GM18508 (cell line): ENCODE data around the gene FAM117A.
"Not testable (repeated sequence)": the region's sequence is repeated elsewhere in the genome, so short reads cannot be mapped to it uniquely, and the experiment has no call there.

Experiments used
- ATAC-seq: cut with Tn5 transposase; IDR thresholded peaks from one replicate; pipeline ENCODE4 v1.9.1; 2021; ENCODE audit warnings: moderate number of reproducible peaks; ENCODE audit not compliant: insufficient read depth, unreplicated experiment

The FAM117A gene

GRCh38 chr17:49764559-49765180, 739 bp upstream of the FAM117A start:
- no peak for ATAC-seq

- ATAC-seq, result no peak
Measured at GRCh38 chr17:49762151-49762941, 1.6 kb downstream of the FAM117A start.

- no peak for ATAC-seq
Measured at GRCh38 chr17:49760932-49761558, 2.9 kb downstream of the FAM117A start.

DNA sequence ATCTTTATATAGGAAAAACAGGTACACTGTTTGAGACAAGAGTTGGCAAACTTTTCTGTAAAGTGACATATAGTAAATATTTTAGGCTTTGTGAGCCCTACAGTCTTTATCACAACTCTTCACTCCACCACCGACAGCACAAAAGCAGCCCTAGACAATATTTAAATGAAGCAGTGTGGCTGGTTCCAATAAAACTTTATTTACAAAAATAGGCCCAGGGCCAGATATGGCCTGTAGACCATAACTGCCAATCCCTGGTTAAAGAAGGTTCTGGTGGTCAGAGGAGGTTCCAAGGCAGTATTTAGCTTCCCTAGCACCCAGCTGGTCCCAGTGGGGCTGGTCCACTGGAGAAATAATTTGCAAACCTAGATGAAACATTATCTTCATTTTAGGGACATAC, 3.6 kb downstream of the FAM117A start:
- ATAC-seq, result no peak

- ATAC-seq, result no peak
Measured at GRCh38 chr17:49759203-49759602, 4.7 kb downstream of the FAM117A start.

DNA sequence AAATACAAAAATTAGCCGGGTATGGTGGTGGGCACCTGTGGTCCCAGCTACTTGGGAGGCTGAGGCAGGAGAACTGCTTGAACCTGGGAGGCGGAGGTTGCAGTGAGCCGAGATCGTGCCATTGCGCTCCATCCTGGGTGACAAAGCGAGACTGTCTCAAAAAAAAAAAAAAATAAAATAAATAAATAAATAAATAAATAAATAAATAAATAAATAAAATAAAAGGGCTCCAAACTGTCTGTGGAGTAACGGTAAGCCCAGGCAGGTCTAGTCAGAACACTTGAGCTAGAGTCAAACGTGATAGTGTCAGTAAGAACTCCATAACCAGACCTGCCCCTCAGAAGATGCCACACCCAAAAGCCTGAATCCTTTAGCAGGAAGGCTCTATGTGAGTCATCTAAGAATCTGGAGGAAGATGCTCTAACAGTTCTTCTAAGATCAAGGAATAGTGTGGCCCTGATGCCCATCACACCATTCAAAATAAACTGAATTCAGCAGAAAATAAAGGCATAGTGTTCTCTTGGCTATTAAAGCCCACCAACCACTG, 5.4 kb downstream of the FAM117A start:
- ATAC-seq, result not testable (repeated sequence)

- no peak for ATAC-seq
Measured at GRCh38 chr17:49757151-49757777, 6.7 kb downstream of the FAM117A start.

DNA sequence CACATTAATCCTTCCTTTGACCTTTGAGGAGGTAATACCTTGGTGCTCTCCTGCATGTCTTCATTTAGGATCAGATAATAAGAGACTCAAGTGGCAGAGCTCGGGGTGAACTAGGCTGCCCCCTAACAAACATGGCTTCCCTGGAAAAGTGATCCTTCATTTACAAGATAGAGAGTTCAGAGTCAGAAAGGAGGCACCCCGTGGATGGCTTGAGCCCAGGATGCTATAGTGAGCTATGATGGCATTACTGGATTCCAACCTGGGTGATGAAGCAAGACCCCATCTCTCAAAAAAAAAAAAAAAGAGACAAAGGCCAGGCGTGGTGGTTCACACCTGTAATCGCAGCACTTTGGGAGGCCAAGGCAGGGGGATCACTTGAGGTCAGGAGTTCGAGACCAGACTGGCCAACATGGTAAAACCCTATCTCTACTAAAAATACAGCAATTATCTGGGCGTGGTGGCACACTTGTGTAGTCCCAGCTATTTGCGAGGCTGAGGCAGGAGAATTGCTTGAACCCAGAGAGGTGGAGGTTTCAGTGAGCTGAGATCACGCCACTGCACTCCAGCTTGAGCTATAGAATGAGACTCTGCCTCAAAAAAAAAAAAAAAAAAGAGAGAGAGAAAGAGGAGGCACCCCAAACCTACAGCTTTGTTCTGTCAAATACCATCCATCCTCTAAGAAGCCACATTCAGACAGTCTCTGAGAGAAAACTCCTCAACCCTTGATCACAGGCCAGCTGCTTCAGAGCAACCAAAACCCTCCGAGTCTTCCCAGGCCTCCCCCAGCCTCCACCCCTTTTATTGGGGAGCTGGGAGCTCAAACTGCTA, 7.4 kb downstream of the FAM117A start:
- no peak for ATAC-seq

DNA sequence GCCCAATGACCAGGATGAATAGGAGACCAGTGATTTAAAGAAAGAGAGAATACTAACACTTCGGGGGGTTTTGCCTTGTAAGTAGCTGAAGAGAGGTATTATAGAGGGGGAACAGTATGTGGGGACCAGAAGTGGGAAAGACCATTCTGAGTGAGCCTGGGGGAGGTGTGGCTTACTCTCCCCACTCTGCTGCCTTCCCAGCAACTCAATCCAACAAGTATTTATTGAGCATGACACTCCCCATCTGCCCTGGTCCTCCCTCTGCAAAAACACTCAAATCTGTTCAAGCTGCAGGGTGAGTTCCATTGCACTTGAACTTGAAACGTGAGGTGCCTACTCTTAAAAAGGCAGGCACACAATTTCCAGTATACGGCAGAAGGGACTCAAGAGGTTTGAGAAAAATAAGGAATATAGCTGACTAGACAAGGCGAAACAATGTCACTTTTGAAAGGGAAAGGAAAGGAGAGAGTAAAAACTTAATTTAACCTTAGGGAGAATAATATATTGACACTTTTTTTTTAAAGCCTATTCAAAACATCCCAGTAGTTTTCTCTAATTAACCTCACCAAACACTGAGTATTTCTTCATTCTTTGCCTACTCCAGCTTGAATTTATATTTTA, 8.2 kb downstream of the FAM117A start:
- ATAC-seq, result no peak

- no peak for ATAC-seq
Measured at GRCh38 chr17:49753959-49754391, 10.0 kb downstream of the FAM117A start.

DNA sequence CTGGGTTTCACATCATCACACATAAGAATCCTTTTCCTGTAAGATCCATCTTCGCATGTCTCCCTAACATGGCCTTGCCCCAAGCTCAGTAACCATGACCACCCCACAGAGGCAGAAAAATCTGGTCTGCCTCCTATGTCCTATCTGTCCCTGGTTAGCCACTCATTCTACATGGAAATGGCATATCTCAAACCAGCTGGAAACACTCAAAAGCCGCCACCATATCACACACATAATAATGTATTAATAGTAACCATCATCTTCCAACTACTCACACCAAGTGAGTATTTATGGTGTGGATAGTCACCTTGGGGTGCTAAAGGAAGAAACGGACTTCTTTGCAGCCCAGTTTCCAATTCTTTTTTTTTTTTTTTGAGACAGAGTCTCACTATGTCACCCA, 11.4 kb downstream of the FAM117A start:
- no peak for ATAC-seq

DNA sequence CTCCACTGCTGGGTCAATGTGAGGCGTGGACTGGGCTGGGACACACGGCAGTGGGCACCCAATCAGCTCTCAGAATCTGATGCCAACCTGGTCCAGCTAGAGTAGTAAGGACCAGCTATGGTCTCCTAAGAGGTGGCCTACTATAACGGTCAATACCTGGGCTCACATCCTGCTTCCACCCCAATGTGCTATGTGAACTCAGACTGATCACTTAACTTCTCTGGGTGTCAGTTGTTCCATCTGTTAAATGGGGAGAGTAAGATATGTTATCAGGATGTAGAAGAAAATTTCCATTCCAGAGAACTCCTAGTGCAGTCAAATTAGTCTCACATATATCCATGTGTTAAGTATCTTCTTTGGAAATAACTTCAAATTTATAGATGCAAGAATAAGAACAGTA, 14.2 kb downstream of the FAM117A start:
- ATAC-seq, result no peak

DNA sequence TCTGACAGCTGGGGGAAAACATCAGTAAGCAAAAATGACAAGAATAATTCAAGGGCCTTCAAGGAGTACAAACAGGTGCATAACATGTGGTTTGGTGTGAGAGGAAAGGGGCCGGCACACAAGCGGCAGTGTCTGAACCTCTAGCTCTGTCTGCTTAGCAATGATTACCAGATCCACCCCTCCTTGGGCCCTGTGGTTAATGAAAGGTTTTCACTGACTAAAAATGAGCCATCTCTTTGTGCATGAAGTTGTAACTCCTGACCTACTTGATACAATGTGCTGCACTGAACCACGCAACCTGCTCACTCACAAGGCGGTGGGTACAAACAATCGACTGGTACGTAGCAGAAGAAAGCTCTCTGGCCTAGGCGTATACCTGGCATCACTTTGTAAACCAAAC, 15.1 kb downstream of the FAM117A start:
- peak; percentile 66 for ATAC-seq

DNA sequence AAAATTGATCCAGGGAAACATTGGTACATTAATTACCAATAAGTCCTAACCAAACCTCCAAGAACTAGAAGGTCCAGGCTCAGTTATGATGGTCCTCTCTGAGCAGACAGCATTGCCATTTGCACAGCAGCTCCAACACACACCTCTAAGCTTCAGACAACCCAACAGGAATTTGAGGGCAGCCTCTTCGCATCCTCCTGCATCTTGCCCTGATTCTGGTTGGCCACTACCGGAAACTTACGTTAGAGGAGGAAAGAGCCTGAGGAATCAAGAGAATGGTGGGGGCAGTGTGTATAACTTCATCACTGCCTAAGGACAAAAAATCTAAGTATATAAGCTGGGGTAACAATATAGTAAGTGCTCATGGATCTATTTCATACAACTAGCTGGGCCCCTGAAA, 15.7 kb downstream of the FAM117A start:
- no peak for ATAC-seq

- no peak for ATAC-seq
Measured at GRCh38 chr17:49747632-49748031, 16.3 kb downstream of the FAM117A start.

DNA sequence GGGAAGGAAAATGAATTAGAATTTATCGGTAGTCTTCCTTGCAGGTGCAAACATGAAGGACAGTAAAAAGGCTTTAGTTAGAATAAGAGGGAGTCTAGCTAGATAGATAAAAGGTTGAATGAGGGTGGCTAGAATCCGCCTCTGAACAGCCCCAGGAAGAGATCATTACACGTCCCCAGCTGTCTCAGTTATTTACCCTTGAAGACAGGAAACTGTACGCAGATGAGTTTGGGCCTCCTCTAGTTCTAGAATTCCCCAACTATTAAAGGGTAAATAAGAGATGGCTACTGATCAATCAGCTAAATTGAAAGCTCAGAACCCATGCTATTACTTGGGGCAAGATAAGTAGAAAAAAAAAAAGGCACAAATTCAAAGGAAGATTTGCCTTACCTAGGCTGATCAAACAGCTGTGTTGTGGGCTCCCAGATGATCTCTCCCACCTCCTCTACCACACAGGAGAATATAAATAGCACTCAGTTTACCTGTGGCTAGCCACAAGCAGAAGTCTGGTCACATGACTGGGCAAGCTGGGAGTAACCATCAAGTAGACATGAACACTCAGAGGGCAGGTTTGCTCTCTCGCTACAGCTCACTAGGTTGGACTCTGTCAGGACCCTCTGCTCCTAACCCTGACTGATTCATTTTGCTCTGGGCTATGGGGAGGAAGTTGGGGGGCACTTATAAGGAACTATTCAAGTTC, 17.0 kb downstream of the FAM117A start:
- no peak for ATAC-seq

DNA sequence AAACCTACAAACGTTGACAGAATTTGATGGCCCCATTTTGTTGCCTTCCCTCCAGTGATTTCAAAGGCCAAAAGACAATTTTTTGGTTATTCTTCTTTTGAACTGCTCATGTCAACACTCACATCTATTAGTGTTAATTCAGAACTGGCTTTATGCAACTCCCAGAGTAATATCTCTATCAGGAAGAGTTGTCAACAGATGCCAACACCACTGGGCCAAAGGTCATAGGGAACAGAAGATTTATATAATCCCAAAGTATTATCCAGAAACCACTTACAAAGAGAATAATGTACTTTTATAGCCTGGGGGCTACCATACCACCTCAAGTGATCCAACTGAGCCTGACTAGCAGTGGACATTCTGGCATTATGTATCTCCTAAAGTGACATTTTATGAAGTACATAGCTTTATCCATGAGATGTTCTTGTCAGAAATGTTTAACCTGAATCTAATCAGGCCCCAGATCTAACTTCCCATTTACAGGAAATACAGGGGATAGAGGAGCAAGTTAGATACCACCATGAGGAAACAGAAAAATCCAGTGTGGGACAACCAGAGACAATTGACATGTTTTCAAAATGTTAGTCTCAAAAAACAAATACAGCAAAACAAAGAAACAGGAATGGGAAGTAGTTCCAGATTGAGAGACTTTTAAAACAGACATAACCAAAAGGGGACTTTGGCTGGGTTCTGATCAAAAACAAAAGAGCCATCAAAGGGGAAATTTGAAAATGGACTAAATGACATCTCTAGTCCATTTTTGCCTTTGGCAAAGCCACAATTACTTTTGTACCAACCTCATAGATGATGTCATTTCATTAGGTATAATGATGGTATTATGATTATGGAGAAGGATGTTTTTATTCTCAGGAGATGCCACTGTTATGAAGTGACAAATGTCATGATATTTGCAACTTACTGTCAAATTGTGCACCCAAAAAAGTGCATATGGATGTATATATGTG, 18.5 kb downstream of the FAM117A start:
- no peak for ATAC-seq

- ATAC-seq, result no peak
Measured at GRCh38 chr17:49742166-49742638, 21.7 kb downstream of the FAM117A start.
